ENCODE results near the gene RTEL1.

DNA sequence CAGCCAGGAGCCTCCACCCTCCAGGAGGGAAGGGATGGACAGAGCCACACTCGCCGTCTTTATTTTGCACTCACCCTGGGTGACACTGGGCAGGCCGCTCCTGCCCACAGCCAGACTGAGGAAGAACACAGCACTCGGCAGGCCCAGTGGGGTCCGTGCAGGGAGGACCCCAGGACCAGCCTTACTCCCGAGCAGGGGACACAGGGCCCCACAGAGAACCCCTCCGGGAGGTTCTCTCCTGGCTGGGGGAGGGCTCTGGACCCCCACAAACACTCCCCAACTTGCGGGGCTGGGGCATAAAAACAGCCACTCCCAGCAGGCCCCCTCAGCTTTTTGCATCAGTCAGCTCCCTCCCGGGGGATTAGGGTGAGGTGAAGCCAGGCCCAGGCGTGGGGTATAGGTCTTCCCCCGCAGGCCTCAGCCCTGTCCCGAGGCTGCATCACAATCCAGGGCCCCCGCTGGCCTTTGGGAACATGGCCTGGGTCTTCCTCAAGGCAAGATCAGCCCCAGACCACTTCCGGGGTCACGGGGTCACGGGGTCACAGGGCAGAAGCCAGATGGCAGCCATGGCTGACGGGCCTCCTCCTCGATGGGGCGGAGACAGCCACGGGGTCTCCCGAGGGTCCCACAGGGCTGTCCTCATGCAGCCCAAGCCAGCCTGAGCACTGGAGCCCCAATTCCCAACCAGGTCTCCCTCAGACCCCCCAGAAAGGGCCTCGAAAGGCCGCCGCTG is 41.5 kb downstream of the RTEL1 start:
- TF ChIP-seq, protein P1, sequence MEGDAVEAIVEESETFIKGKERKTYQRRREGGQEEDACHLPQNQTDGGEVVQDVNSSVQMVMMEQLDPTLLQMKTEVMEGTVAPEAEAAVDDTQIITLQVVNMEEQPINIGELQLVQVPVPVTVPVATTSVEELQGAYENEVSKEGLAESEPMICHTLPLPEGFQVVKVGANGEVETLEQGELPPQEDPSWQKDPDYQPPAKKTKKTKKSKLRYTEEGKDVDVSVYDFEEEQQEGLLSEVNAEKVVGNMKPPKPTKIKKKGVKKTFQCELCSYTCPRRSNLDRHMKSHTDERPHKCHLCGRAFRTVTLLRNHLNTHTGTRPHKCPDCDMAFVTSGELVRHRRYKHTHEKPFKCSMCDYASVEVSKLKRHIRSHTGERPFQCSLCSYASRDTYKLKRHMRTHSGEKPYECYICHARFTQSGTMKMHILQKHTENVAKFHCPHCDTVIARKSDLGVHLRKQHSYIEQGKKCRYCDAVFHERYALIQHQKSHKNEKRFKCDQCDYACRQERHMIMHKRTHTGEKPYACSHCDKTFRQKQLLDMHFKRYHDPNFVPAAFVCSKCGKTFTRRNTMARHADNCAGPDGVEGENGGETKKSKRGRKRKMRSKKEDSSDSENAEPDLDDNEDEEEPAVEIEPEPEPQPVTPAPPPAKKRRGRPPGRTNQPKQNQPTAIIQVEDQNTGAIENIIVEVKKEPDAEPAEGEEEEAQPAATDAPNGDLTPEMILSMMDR (IDR thresholded peaks at IDR 0.05 in 8 of 11, conservative IDR thresholded peaks at IDR 0.05 in 3 of 11), result no peak
- TF ChIP-seq POLR2AphosphoS5 (IDR thresholded peaks at IDR 0.05), result peak in 2 of 3 donors; percentile 17 to 41
